HG02884 (cell line): ENCODE measurements around the gene ABCF1.
A peak's percentile ranks its signal among the peaks of the same experiment; 100 is the strongest.

Experiments used
- ATAC-seq: cut with Tn5 transposase; IDR thresholded peaks from one replicate; pipeline ENCODE4 v1.9.1; 2021; ENCODE audit warnings: mild to moderate bottlenecking, moderate library complexity; ENCODE audit not compliant: unreplicated experiment

ABCF1 gene

DNA sequence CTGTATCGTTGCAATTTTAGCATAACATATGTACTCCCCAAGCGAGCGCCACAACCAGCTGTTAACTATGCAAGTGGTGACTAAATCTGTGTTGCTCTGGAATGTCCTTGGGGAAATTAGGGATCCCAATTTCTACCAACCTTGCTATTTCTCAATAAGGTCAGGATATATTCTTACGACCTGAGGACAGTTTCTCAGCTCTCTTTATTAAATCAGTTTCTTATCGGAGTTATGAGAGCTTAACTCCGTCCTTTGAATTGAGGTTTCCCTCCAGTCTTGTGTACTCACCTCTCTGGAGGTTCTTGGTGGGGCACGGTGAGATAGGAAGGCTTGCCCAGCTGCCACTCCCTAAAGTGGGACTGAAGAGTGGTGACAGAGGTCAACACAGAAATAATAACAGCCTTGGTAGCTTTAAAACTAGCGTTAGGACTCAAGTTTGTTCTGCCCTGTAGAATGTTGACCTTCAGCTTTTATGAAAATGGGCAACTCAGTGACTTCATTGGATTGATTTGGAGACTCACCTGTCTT is 47.1 kb downstream of the ABCF1 start:
- no peak for ATAC-seq

DNA sequence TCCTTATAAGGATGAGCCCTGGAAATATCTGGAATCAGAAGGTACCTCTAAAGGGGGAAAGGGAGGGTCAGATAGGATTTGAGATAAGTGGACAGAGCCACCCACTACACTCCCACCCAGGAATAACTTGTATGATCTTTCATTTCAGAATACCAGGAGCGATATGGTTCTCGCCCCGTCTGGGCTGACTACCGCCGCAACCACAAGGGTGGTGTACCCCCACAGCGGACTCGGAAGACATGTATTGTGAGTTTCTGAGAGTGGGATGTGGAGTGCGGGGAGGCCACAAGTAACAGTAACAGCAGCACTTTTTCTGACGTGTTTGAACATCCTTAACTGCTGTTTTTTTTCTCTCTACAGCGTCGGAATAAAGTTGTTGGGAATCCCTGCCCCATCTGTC is 48.3 kb downstream of the ABCF1 start:
- ATAC-seq: no peak

DNA sequence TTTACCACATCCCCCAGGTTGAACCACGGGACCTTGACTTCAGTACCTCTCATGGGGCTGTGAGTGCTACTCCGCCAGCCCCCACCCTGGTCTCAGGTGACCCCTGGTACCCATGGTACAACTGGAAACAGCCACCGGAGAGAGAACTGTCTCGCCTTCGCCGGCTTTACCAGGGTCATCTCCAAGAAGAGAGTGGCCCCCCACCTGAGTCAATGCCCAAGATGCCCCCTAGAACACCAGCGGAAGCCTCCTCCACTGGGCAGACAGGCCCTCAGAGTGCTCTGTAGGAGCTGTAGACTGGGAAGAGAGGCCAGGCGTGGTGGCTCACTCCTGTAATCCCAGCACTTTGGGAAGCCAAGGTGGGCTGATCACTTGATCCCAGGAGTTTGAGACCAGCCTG is 54.3 kb downstream of the ABCF1 start:
- ATAC-seq: no peak

DNA sequence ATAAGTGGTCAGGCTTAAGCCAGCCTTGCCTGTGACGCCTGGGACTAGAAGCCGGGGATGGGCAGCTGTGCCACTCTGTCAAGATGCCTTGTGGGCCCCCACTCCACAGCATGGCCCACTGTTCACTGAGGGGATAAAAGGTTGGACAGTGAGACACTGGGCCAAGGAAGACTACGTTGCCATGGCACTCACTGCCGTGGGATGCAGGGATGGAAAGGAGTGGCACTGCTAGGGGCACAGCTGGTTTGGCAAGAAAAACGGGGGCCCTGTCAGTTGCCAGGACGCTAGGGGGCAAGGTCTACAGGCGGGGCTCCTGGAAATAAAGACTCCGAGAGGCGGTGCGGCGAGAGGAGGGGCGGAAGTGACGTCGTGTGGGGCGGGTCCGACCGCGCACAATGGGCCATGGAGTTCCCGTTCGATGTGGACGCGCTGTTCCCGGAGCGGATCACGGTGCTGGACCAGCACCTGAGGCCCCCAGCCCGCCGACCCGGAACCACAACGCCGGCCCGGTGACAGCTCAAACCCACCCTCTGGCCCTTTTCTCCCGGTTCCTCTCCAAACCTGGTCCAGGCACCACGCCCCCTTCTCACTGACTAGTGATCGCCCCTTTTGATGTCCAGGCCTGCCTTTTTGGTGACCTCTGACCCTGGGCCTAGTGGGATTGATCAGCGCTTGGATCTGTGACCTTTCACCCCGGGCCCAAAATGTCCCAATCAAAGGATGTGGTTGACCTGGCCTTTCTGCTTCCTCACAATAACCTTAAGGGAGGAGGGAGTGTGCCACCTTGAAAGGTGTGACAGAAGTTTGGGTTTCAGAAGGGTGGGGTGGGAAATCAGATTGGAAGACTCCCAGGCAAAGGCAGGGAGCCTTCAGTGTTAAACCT is 55.5 kb downstream of the ABCF1 start, which contains the start of gene ATAT1:
Gene ATAT1, plus strand, starts transcription at position 391 of the 883 bp plus-strand sequence.
- ATAC-seq: peak; percentile 87

DNA sequence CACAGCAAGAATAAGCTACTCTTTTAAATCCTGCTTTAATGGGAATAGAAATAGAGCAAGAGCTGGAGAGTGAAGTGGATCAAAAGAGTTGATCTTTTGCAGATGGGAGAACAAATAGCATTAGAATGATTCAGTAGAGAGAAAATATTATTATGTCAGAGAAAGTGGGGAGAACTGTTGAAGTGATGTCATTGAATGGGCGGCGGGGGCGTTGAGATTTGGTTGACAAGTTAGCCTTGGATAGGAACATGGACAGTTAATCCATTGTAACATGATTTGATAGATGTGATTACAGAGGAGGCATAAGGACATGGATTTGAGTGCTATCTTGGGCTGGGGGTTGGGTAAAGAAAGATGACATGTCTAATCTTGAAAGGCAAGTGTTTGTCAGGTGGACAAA is 64.6 kb downstream of the ABCF1 start:
- no peak for ATAC-seq

DNA sequence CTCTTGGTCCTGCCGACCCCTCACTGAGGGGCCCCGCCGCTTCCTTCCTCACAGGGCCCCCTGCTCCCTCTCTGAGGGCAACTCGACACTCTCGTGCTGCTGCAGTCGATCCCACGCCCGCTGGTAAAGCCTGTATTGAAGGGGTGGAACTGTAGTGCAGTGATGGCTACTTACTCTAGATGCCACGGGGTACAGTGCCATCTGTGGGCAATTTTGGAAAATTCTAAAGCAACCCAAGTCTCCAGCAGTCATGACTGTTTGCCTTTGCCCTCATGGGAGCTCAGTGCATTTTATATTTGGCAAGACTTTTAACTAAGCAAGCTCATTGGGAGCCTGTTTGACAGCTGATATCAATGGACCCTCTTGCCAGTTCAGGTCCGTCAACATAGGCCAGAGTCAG is 69.2 kb downstream of the ABCF1 start:
- ATAC-seq: no peak

DNA sequence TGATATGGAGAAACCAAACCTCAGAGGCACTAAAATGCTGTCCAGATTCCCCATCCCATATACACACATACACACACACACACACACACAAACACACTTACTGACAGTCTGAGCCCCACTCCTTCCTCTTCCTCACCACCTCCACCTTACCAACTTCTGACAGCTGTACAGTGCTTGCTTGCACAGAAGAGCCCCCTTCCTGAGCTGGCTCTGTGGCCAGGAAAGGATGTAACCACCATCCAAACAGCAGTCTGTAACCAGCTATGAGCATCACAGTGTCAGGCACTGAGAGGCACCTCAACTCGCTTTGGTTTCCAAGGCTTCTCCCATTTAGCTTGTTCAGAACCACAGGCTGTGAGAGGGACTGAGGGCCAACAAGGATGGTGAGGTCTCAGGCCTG is 69.8 kb downstream of the ABCF1 start:
- no peak for ATAC-seq
